Neural progenitor cell (in vitro differentiated cells): Measurements from ENCODE around the gene NOTUM. TPM values are rescaled to one million over a fixed set of nuclear protein-coding genes. Genes with fewer than 3 reads are reported as not detected.

Experiments
- DNase-seq: peaks from one replicate; pipeline ENCODE4 v3.0.0-alpha.2; 2016; ENCODE audit warnings: low spot score
- H2AFZ ChIP-seq: fragments of 200-600 bp; sonication (generic); replicated peaks from 2 replicates; pipeline ENCODE4 v1.6.1; 2016; ENCODE audit warnings: antibody characterized with exemption
- H3F3A ChIP-seq: fragments of 200-600 bp; sonication (generic); 2 replicates; pipeline ENCODE4 v1.6.1; 2016; ENCODE audit warnings: antibody characterized with exemption, low read depth
- H3K27ac ChIP-seq: fragments of 200-600 bp; sonication (generic); 2 replicates; pipeline ENCODE4 v1.5.1; 2016; ENCODE audit warnings: mild to moderate bottlenecking
- H3K27me3 ChIP-seq: fragments of 200-600 bp; sonication (generic); 2 replicates; pipeline ENCODE4 v1.6.1; 2016; ENCODE audit warnings: mild to moderate bottlenecking, moderate library complexity
- H3K36me3 ChIP-seq: fragments of 200-600 bp; sonication (generic); 2 replicates; pipeline ENCODE4 v1.5.1; 2016
- H3K4me1 ChIP-seq: fragments of 200-600 bp; sonication (generic); 2 replicates; pipeline ENCODE4 v1.6.1; 2016; ENCODE audit warnings: mixed run types
- H3K4me2 ChIP-seq: fragments of 200-600 bp; sonication (generic); 2 replicates; pipeline ENCODE4 v1.6.1; 2016
- H3K4me3 ChIP-seq: fragments of 200-600 bp; sonication (generic); 2 replicates; pipeline ENCODE4 v1.5.1; 2016
- H3K79me2 ChIP-seq: fragments of 200-600 bp; sonication (generic); 2 replicates; pipeline ENCODE4 v1.6.1; 2016; ENCODE audit warnings: low read depth
- H3K9ac ChIP-seq: fragments of 200-600 bp; sonication (generic); 2 replicates; pipeline ENCODE4 v1.6.1; 2016
- H3K9me3 ChIP-seq: fragments of 200-600 bp; sonication (generic); 2 replicates; pipeline ENCODE4 v1.5.1; 2016; ENCODE audit warnings: low read depth
- H4K20me1 ChIP-seq: fragments of 200-600 bp; sonication (generic); 2 replicates; pipeline ENCODE4 v1.6.1; 2016; ENCODE audit warnings: low read depth
- H3K27ac Mint-ChIP-seq: 3 replicates; pipeline ENCODE4 v1.8.0; 2021; ENCODE audit warnings: mixed read lengths
- H3K27me3 Mint-ChIP-seq: 2 replicates; pipeline ENCODE4 v1.8.0; 2022; ENCODE audit warnings: low read depth, mild to moderate bottlenecking, inconsistent platforms, moderate library complexity, mixed read lengths; ENCODE audit not compliant: insufficient read depth
- H3K36me3 Mint-ChIP-seq: 3 replicates; pipeline ENCODE4 v1.8.0; 2021; ENCODE audit warnings: mixed read lengths
- H3K4me1 Mint-ChIP-seq: 3 replicates; pipeline ENCODE4 v1.8.0; 2021; ENCODE audit warnings: mixed read lengths
- H3K4me3 Mint-ChIP-seq: 3 replicates; pipeline ENCODE4 v1.8.0; 2021; ENCODE audit warnings: mild to moderate bottlenecking, moderate library complexity, mixed read lengths
- H3K9me3 Mint-ChIP-seq: 3 replicates; pipeline ENCODE4 v1.8.0; 2020; ENCODE audit warnings: mixed read lengths
- EZH2 ChIP-seq: fragments of 200-600 bp; sonication (generic); IDR thresholded peaks from 2 replicates; pipeline ENCODE4 v1.6.1; 2017; ENCODE audit warnings: antibody characterized with exemption, mild to moderate bottlenecking, moderate library complexity
- EZH2phosphoT487 ChIP-seq: fragments of 200-600 bp; sonication (generic); IDR thresholded peaks from 2 replicates; pipeline ENCODE4 v1.6.1; 2017; ENCODE audit warnings: antibody characterized with exemption
- total RNA-seq: library from RNA; depleted of rRNA; stranded (reverse); fragments of >200 nt; gene quantifications from 2 replicates; pipeline ENCODE4 v1.2.3, GENCODE V29; 2015; ENCODE audit warnings: low replicate concordance
- TF ChIP-seq, protein P1 (sequence below): fragments of 200-600 bp; sonication (generic); IDR thresholded peaks from 2 replicates; pipeline ENCODE4 v1.5.1; 2017; ENCODE audit warnings: antibody characterized with exemption, mild to moderate bottlenecking

NOTUM gene
- total RNA-seq, 1 donor from 2014 or later: not detected

DNA sequence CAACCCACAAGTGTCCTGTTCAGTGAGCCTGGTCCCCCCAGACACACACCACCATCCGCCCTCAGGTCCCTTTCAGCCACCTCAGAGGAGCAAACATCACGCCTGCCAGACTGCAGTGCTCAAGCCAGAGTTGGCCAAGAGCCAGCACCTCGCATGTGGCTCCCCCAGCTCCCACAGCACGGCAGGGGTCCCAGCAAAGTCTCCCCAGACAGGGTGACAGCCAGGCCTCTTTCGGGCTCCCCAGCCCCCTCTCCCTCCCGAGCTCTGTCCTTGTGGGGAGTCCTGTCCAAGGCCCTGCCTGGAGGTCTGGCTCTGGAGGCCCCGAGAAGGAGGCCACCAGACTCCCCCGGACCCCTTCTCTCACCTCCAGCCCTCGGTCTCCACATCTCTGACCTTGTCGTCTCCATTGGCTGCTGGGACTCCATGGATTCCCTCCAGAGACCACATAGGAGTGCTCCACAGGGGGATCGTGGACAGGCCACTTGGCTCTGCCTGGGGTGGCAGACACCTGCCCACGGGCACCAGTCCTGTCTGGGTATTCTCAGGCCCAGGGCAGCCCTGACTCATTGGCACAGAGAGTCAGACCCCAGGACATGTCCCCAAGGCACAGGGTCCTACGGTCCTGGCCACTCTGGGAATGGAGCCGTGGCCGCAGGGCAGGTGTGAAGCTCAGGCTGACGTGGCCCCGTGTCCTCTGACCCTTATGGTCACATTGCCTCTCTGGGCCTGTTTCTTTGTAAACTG, 12.2 kb downstream of the NOTUM start:
- H3K4me3 Mint-ChIP-seq: no peak overlapping the region
- H3K9me3 Mint-ChIP-seq: no peaks in the 10 kb centered on the region
- Histone ChIP-seq H3K9me3 (no peaks in the 10 kb centered on the region), H3K27me3 (peaks cover 4% of the 10 kb centered on the region), H3K9ac (no peak overlapping the region), H4K20me1 (no peaks in the 10 kb centered on the region), H3K27ac (no peak overlapping the region), H3K4me2 (no peak overlapping the region), H3K36me3 (no peaks in the 10 kb centered on the region), H3K4me1 (peaks cover 8% of the 10 kb centered on the region), H2AFZ (no peak overlapping the region), H3F3A (peaks cover 11% of the 10 kb centered on the region), H3K79me2 (no peaks in the 10 kb centered on the region), H3K4me3 (no peak overlapping the region)
- no peaks in the 10 kb centered on the region for H3K36me3 Mint-ChIP-seq
- peaks cover 3% of the 10 kb centered on the region for H3K27me3 Mint-ChIP-seq
- H3K27ac Mint-ChIP-seq: no peak overlapping the region
- no peak for DNase-seq
- H3K4me1 Mint-ChIP-seq: peaks cover 6% of the 10 kb centered on the region
- TF ChIP-seq EZH2phosphoT487 (no peak), EZH2 (no peak)
- TF ChIP-seq, protein P1, sequence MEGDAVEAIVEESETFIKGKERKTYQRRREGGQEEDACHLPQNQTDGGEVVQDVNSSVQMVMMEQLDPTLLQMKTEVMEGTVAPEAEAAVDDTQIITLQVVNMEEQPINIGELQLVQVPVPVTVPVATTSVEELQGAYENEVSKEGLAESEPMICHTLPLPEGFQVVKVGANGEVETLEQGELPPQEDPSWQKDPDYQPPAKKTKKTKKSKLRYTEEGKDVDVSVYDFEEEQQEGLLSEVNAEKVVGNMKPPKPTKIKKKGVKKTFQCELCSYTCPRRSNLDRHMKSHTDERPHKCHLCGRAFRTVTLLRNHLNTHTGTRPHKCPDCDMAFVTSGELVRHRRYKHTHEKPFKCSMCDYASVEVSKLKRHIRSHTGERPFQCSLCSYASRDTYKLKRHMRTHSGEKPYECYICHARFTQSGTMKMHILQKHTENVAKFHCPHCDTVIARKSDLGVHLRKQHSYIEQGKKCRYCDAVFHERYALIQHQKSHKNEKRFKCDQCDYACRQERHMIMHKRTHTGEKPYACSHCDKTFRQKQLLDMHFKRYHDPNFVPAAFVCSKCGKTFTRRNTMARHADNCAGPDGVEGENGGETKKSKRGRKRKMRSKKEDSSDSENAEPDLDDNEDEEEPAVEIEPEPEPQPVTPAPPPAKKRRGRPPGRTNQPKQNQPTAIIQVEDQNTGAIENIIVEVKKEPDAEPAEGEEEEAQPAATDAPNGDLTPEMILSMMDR: no peak

DNA sequence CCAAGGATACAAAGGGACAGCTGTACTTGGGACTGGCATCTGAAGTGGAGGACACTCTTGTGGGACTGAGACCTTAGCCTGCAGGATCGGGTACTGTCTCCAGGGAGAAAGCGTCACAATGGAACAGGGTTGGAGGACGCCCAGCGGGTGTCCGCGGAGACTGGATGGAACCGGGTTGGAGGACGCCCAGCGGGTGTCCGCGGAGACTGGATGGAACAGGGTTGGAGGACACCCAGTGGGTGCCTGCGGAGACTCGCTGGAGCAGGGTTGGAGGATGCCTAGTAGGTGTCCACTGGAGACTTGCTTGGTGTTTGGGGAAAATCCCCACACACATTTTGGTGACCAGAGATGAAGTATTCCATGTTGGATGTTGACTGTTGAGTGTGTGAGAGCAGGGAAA, 13.8 kb downstream of the NOTUM start, which contains the start of gene MYADML2:
MYADML2 (minus strand) TSS at position 45 of the 400 bp plus-strand sequence. CDS start 5,492 bp downstream, outside the sequence.
- Histone ChIP-seq H3K27ac (no peak within 1 kb of the TSS), H3K9me3 (no peaks in the 10 kb centered on the region), H4K20me1 (no peaks in the 10 kb centered on the region), H2AFZ (no peak within 1 kb of the TSS), H3K4me2 (no peak within 1 kb of the TSS), H3F3A (peaks cover 14% of the 10 kb centered on the region), H3K4me3 (no peak within 1 kb of the TSS), H3K4me1 (peaks cover 12% of the 10 kb centered on the region), H3K9ac (no peak within 1 kb of the TSS), H3K36me3 (no peaks in the 10 kb centered on the region), H3K27me3 (peaks cover 12% of the 10 kb centered on the region), H3K79me2 (no peaks in the 10 kb centered on the region)
- Mint-ChIP-seq H3K27me3 (peaks cover 3% of the 10 kb centered on the region), H3K36me3 (no peaks in the 10 kb centered on the region), H3K9me3 (no peaks in the 10 kb centered on the region), H3K27ac (no peak within 1 kb of the TSS), H3K4me3 (peak within 1 kb of the TSS; percentile 27), H3K4me1 (peaks cover 6% of the 10 kb centered on the region)
- TF ChIP-seq EZH2 (no peak), EZH2phosphoT487 (no peak)
- TF ChIP-seq, protein P1: no peak
- no peak for DNase-seq

DNA sequence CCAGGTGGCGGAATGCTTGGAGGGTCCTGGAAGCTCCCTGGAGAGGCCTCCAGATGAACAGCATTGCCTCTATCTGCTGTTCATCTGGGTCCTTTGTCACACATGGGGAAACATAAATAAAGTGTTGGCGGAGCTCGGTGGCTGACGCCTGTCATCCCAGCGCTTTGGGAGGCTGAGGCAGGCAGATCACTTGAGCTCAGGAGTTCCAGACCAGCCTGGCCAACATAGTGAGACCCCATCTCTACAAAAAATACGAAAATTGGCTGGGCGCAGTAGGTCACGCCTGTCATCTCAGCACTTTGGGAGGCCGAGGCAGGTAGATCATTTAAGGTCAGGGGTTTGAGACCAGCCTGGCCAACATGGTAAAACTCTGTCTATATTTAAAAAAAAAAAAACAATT, 16.1 kb downstream of the NOTUM start:
- no peaks in the 10 kb centered on the region for H3K27me3 Mint-ChIP-seq
- TF ChIP-seq EZH2phosphoT487 (no peak), EZH2 (no peak)
- TF ChIP-seq, protein P1: no peak

More for the DNA sequence above, 16.1 kb downstream of the NOTUM start:
- H2AFZ ChIP-seq: peak overlapping the region; percentile 52
- no peak overlapping the region for H3K4me3 Mint-ChIP-seq
- DNase-seq: no peak
- peaks cover 21% of the 10 kb centered on the region for H3K4me1 ChIP-seq
- no peaks in the 10 kb centered on the region for H4K20me1 ChIP-seq
- no peak overlapping the region for H3K4me3 ChIP-seq
- peaks cover 14% of the 10 kb centered on the region for H3F3A ChIP-seq
- no peaks in the 10 kb centered on the region for H3K79me2 ChIP-seq
- no peaks in the 10 kb centered on the region for H3K36me3 ChIP-seq
- H3K9ac ChIP-seq: no peak overlapping the region
- H3K27me3 ChIP-seq: peaks cover 18% of the 10 kb centered on the region
- H3K27ac Mint-ChIP-seq: no peak overlapping the region
- H3K27ac ChIP-seq: no peak overlapping the region
- H3K9me3 ChIP-seq: no peaks in the 10 kb centered on the region
- peaks cover 4% of the 10 kb centered on the region for H3K4me1 Mint-ChIP-seq
- no peaks in the 10 kb centered on the region for H3K36me3 Mint-ChIP-seq
- H3K4me2 ChIP-seq: peak overlapping the region; percentile 62
- H3K9me3 Mint-ChIP-seq: no peaks in the 10 kb centered on the region
